Fibroblast of the aortic adventitia (primary cell): Measurements from ENCODE around the gene ST3GAL4. TPM values are rescaled to one million over a fixed set of nuclear protein-coding genes. Genes with fewer than 3 reads are reported as not detected.

Experiments
- DNase-seq: peaks from one replicate; pipeline ENCODE4 v3.0.0-alpha.2; 2010; ENCODE audit warnings: low read depth
- H3K4me3 ChIP-seq: 2 replicates; pipeline ENCODE4 v1.5.1; 2011; ENCODE audit warnings: low read depth, mild to moderate bottlenecking, control low read depth, low read length, moderate library complexity
- CTCF ChIP-seq: IDR thresholded peaks from 2 replicates; pipeline ENCODE4 v1.5.1; 2011; ENCODE audit warnings: mild to moderate bottlenecking, low read length, control low read depth, inconsistent platforms; ENCODE audit not compliant: insufficient read depth
- total RNA-seq: library from RNA; depleted of rRNA; stranded (reverse); fragments of >200 nt; gene quantifications from 2 replicates; pipeline ENCODE4 v1.2.3, GENCODE V29; 2012; ENCODE audit warnings: low replicate concordance

The ST3GAL4 gene
- total RNA-seq, 1 donor: 25.4 TPM

GRCh38 chr11:126400479-126400878 lies 45.0 kb downstream of the ST3GAL4 start:
- TF ChIP-seq CTCF: no peak
- no peak for DNase-seq

GRCh38 chr11:126403022-126403581 lies 47.6 kb downstream of the ST3GAL4 start:
- peak; percentile 22 for DNase-seq
- no peak overlapping the region for H3K4me3 ChIP-seq
- no peak for TF ChIP-seq CTCF

More at GRCh38 chr11:126400479-126400878, 45.0 kb downstream of the ST3GAL4 start:
- H3K4me3 ChIP-seq: no peak overlapping the region

GRCh38 chr11:126403658-126404057 lies 48.2 kb downstream of the ST3GAL4 start:
- DNase-seq: no peak
- no peak for TF ChIP-seq CTCF
- H3K4me3 ChIP-seq: no peak overlapping the region

GRCh38 chr11:126404367-126404766 lies 48.9 kb downstream of the ST3GAL4 start:
- DNase-seq: no peak
- TF ChIP-seq CTCF: no peak
- H3K4me3 ChIP-seq: no peak overlapping the region

GRCh38 chr11:126405374-126405773 lies 49.9 kb downstream of the ST3GAL4 start:
- no peak for TF ChIP-seq CTCF
- H3K4me3 ChIP-seq: no peak overlapping the region
- DNase-seq: no peak

- TF ChIP-seq CTCF: no peak
- no peak for DNase-seq
- no peak overlapping the region for H3K4me3 ChIP-seq
Measured at GRCh38 chr11:126405906-126406305, 50.4 kb downstream of the ST3GAL4 start.

GRCh38 chr11:126406368-126406767 lies 50.9 kb downstream of the ST3GAL4 start:
- no peak overlapping the region for H3K4me3 ChIP-seq
- no peak for TF ChIP-seq CTCF
- no peak for DNase-seq
